Measurements from ENCODE around the gene RNF187. TPM values are rescaled to one million over a fixed set of nuclear protein-coding genes. Genes with fewer than 3 reads are reported as not detected.
A peak's percentile ranks its signal among the peaks of the same experiment; 100 is the strongest.

The RNF187 gene
- total and polyA plus RNA-seq, 2 of the 13 experiments (the other 11 are each of a cell fraction or from before 2014, with no cell fraction given): 41.3 to 59.4 TPM

GRCh38 chr1:228490120-228491078, 3.2 kb downstream of the RNF187 start (continued):
- TF ChIP-seq, protein P1, sequence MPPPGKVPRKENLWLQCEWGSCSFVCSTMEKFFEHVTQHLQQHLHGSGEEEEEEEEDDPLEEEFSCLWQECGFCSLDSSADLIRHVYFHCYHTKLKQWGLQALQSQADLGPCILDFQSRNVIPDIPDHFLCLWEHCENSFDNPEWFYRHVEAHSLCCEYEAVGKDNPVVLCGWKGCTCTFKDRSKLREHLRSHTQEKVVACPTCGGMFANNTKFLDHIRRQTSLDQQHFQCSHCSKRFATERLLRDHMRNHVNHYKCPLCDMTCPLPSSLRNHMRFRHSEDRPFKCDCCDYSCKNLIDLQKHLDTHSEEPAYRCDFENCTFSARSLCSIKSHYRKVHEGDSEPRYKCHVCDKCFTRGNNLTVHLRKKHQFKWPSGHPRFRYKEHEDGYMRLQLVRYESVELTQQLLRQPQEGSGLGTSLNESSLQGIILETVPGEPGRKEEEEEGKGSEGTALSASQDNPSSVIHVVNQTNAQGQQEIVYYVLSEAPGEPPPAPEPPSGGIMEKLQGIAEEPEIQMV (CRISPR knock-in tag; IDR thresholded peaks at IDR 0.05; ENCODE audit: low read depth): no peak
- TF ChIP-seq, protein P2, sequence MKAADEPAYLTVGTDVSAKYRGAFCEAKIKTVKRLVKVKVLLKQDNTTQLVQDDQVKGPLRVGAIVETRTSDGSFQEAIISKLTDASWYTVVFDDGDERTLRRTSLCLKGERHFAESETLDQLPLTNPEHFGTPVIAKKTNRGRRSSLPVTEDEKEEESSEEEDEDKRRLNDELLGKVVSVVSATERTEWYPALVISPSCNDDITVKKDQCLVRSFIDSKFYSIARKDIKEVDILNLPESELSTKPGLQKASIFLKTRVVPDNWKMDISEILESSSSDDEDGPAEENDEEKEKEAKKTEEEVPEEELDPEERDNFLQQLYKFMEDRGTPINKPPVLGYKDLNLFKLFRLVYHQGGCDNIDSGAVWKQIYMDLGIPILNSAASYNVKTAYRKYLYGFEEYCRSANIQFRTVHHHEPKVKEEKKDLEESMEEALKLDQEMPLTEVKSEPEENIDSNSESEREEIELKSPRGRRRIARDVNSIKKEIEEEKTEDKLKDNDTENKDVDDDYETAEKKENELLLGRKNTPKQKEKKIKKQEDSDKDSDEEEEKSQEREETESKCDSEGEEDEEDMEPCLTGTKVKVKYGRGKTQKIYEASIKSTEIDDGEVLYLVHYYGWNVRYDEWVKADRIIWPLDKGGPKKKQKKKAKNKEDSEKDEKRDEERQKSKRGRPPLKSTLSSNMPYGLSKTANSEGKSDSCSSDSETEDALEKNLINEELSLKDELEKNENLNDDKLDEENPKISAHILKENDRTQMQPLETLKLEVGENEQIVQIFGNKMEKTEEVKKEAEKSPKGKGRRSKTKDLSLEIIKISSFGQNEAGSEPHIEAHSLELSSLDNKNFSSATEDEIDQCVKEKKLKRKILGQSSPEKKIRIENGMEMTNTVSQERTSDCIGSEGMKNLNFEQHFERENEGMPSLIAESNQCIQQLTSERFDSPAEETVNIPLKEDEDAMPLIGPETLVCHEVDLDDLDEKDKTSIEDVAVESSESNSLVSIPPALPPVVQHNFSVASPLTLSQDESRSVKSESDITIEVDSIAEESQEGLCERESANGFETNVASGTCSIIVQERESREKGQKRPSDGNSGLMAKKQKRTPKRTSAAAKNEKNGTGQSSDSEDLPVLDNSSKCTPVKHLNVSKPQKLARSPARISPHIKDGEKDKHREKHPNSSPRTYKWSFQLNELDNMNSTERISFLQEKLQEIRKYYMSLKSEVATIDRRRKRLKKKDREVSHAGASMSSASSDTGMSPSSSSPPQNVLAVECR (CRISPR knock-in tag; IDR thresholded peaks at IDR 0.05; ENCODE audit: borderline replicate concordance): peak; percentile 17; the same call in 1 of the 2 replicates
- TF ChIP-seq GATAD2A (CRISPR knock-in tag; IDR thresholded peaks at IDR 0.05) (peak; percentile 58), CEBPB (IDR thresholded peaks at IDR 0.05; ENCODE audit: borderline replicate concordance, low read depth, low read length) (peak; percentile 88), THAP11 (CRISPR knock-in tag; IDR thresholded peaks at IDR 0.05) (peak; percentile 42; the same call in 1 of the 2 replicates), CEBPG (CRISPR knock-in tag; IDR thresholded peaks at IDR 0.05) (peak; percentile 85), FOSL2 (CRISPR knock-in tag; IDR thresholded peaks at IDR 0.05) (peak; percentile 36)
- TF ChIP-seq, protein P3, sequence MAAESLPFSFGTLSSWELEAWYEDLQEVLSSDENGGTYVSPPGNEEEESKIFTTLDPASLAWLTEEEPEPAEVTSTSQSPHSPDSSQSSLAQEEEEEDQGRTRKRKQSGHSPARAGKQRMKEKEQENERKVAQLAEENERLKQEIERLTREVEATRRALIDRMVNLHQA (CRISPR knock-in tag; IDR thresholded peaks at IDR 0.05): peak; percentile 86
- TF ChIP-seq, protein P4, sequence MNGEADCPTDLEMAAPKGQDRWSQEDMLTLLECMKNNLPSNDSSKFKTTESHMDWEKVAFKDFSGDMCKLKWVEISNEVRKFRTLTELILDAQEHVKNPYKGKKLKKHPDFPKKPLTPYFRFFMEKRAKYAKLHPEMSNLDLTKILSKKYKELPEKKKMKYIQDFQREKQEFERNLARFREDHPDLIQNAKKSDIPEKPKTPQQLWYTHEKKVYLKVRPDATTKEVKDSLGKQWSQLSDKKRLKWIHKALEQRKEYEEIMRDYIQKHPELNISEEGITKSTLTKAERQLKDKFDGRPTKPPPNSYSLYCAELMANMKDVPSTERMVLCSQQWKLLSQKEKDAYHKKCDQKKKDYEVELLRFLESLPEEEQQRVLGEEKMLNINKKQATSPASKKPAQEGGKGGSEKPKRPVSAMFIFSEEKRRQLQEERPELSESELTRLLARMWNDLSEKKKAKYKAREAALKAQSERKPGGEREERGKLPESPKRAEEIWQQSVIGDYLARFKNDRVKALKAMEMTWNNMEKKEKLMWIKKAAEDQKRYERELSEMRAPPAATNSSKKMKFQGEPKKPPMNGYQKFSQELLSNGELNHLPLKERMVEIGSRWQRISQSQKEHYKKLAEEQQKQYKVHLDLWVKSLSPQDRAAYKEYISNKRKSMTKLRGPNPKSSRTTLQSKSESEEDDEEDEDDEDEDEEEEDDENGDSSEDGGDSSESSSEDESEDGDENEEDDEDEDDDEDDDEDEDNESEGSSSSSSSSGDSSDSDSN (CRISPR knock-in tag; IDR thresholded peaks at IDR 0.05): peak; percentile 18; the same call in 1 of the 2 replicates
